K562 (cell line): ENCODE data around the gene ZBTB9. TPM values are rescaled to one million over a fixed set of nuclear protein-coding genes. Genes with fewer than 3 reads are reported as not detected.

ENCODE experiments used
- ATF3 ChIP-seq, 2 experiments: fragments of 450-650 bp in 1 of 2; sonication (generic) in 1 of 2; formaldehyde crosslinking in 1 of 2; IDR thresholded peaks in 1 of 2; conservative IDR thresholded peaks in 1 of 2; 2 replicates each; pipeline versions ENCODE4 v1.6.1 to v1.8.1; 2016 to 2023; ENCODE audit warnings: mild to moderate bottlenecking in 2 of 2, moderate library complexity in 2 of 2, inconsistent platforms in 1 of 2, missing genetic modification reagents in 1 of 2
- BMI1 ChIP-seq: fragments of 150-350 bp; IDR thresholded peaks from 2 replicates; pipeline ENCODE4 v1.6.1; 2014; ENCODE audit warnings: low read length
- BRCA1 ChIP-seq, 2 experiments: fragments of 450-650 bp in 1 of 2; sonication (generic) in 1 of 2; formaldehyde crosslinking in 1 of 2; IDR thresholded peaks; 2 replicates each; pipeline versions ENCODE4 v1.5.0 to v1.6.1; 2017 to 2020; ENCODE audit warnings: mild to moderate bottlenecking in 1 of 2, missing genetic modification reagents in 1 of 2
- CEBPZ ChIP-seq: fragments of 150-350 bp; IDR thresholded peaks from 2 replicates; pipeline ENCODE4 v1.6.1; 2014; ENCODE audit warnings: low read depth, mild to moderate bottlenecking, low read length, borderline replicate concordance
- CTCF ChIP-seq, 3 experiments: IDR thresholded peaks in 2 of 3; conservative IDR thresholded peaks in 1 of 3; 2 replicates each; pipeline ENCODE4 v1.5.1; 2011 to 2012; ENCODE audit warnings: low read length in 3 of 3, mild to moderate bottlenecking in 3 of 3, control low read depth in 2 of 3, improper control_type of control experiment in 1 of 3, inconsistent platforms in 1 of 3, low read depth in 1 of 3, mixed read lengths in 1 of 3, moderate library complexity in 1 of 3; ENCODE audit not compliant: insufficient read depth in 2 of 3
- GATAD2B ChIP-seq: fragments of 450-650 bp; IDR thresholded peaks from 2 replicates; pipeline ENCODE4 v1.6.1; 2017; ENCODE audit warnings: mild to moderate bottlenecking, borderline replicate concordance
- HCFC1 ChIP-seq: IDR thresholded peaks from 2 replicates; pipeline ENCODE4 v1.6.1; 2012; ENCODE audit warnings: low read depth, low read length, improper control_type of control experiment
- KAT2B ChIP-seq: IDR thresholded peaks from one replicate; pipeline ENCODE4 v1.6.1; 2012; ENCODE audit warnings: low read depth, mild to moderate bottlenecking, control low read depth, inconsistent platforms, low read length, moderate library complexity
- MCM3 ChIP-seq: fragments of 450-650 bp; IDR thresholded peaks from 2 replicates; pipeline ENCODE4 v1.6.1; 2016
- MIER1 ChIP-seq: fragments of 450-650 bp; IDR thresholded peaks from 2 replicates; pipeline ENCODE4 v1.6.1; 2016; ENCODE audit warnings: antibody characterized with exemption, mild to moderate bottlenecking, low read depth
- PHF20 ChIP-seq: fragments of 450-650 bp; IDR thresholded peaks from 2 replicates; pipeline ENCODE4 v1.6.1; 2018; ENCODE audit not compliant: partially characterized antibody
- RAD21 ChIP-seq, 2 experiments: fragments of 250-450 bp in 1 of 2; fragments of 450-650 bp in 1 of 2; sonication (Bioruptor Pico) in 1 of 2; formaldehyde crosslinking in 1 of 2; IDR thresholded peaks in 1 of 2; conservative IDR thresholded peaks in 1 of 2; 2 replicates each; pipeline versions ENCODE4 v1.4.0 to v1.8.0; 2020 to 2022; ENCODE audit warnings: mild to moderate bottlenecking in 2 of 2, moderate library complexity in 1 of 2
- RERE ChIP-seq: sonication (generic); formaldehyde crosslinking; IDR thresholded peaks from 2 replicates; pipeline ENCODE4 v1.8.0; 2023; ENCODE audit warnings: missing genetic modification reagents, mild to moderate bottlenecking, borderline replicate concordance
- SRSF9 ChIP-seq: fragments of 200-400 bp; formaldehyde crosslinking; IDR thresholded peaks from 2 replicates; pipeline ENCODE4 v1.6.1; 2017; ENCODE audit warnings: low read depth, low read length, borderline replicate concordance
- ZNF324 ChIP-seq: fragments of 250-450 bp; sonication (Bioruptor Pico); IDR thresholded peaks from 2 replicates; pipeline ENCODE4 v1.4.0; 2020; ENCODE audit warnings: mild to moderate bottlenecking
- polyA plus RNA-seq, 8 experiments: library from polyadenylated mRNA; depleted of rRNA in 4 of 8; stranded (reverse) in 5 of 8; unstranded in 3 of 8; fragments of >200 nt; fragmentation: Nextera tagmentation in 2 of 8; fragmentation: Illumina TruSeq in 1 of 8; extraction: Ambion mirVana in 2 of 8; extraction: Trizol in 1 of 8; gene quantifications; 2 replicates each; pipeline versions ENCODE4 v1.2.1 to v1.2.3, GENCODE V29; 2011 to 2014; ENCODE audit warnings: inconsistent platforms in 1 of 8, missing spikeins in 1 of 8
- total RNA-seq, 7 experiments: library from RNA; depleted of rRNA in 6 of 7; stranded (reverse); fragments of >200 nt in 6 of 7; fragmentation: Illumina TruSeq in 2 of 7; extraction: Trizol in 2 of 7; gene quantifications; 2 replicates each; pipeline versions ENCODE4 v1.2.1 to v1.2.3, GENCODE V29; 2011 to 2021; ENCODE audit warnings: low replicate concordance in 1 of 7

Gene ZBTB9
- total and polyA plus RNA-seq, 9 of the 15 experiments (the other 6 are each of a cell fraction or from before 2014, with no cell fraction given), result 1.9 to 19.5 (median 10.4) TPM

GRCh38 chr6:33418690-33419291, 35.6 kb upstream of the ZBTB9 start (continued):
- no peak for TF ChIP-seq CEBPZ
- TF ChIP-seq CTCF (IDR thresholded peaks at IDR 0.05 in 2 of 3, conservative IDR thresholded peaks at IDR 0.05 in 1 of 3; ENCODE audit: insufficient read depth in 2 of 3, low read depth in 1 of 3, low read length in 3 of 3), result 0 out of 6 replicates have a peak, but pooled peaks of 1 of the 3 experiments have one; percentile 15
- TF ChIP-seq GATAD2B, result no peak
- no peak for TF ChIP-seq SRSF9
- no peak for TF ChIP-seq MIER1
- TF ChIP-seq BRCA1 (IDR thresholded peaks at IDR 0.05), result no peak
- peak; percentile 93; the same call in 1 of the 2 replicates for TF ChIP-seq BRCA1 (CRISPR knock-in tag; IDR thresholded peaks at IDR 0.05)
- peak; percentile 31; the same call in 1 of the 2 replicates for TF ChIP-seq ZNF324
- TF ChIP-seq PHF20, result no peak
- no peak for TF ChIP-seq HCFC1
- no peak for TF ChIP-seq KAT2B
- 0 out of 4 replicates have a peak, but pooled peaks of 1 of the 2 experiments have one; percentile 1 for TF ChIP-seq RAD21 (CRISPR knock-in tag; conservative IDR thresholded peaks at IDR 0.05 in 1 of 2, IDR thresholded peaks at IDR 0.05 in 1 of 2)
- TF ChIP-seq MCM3, result no peak
- no peak for TF ChIP-seq RERE (CRISPR knock-in tag)
- peak; percentile 88 for TF ChIP-seq ATF3 (IDR thresholded peaks at IDR 0.05)
- TF ChIP-seq ATF3 (CRISPR knock-in tag; conservative IDR thresholded peaks at IDR 0.05), result no peak
- no peak for TF ChIP-seq BMI1
